ENCODE measurements around the gene EID2B. TPM values are rescaled to one million over a fixed set of nuclear protein-coding genes. Genes with fewer than 3 reads are reported as not detected.

EID2B gene
- total RNA-seq, 6 experiments from 2014 or later = 2.2 to 3.7 (median 3.3) TPM

GRCh38 chr19:39558624-39559117 lies 26.0 kb upstream of the EID2B start:
- H3K36me3 Mint-ChIP-seq (ENCODE audit: low read depth) = no peaks in the 10 kb centered on the region

GRCh38 chr19:39557811-39558623 lies 25.4 kb upstream of the EID2B start:
- Mint-ChIP-seq H3K4me3 (no peak overlapping the region; the same call in 1 of the 2 replicates), H3K9me3 (no peaks in the 10 kb centered on the region), H3K4me1 (ENCODE audit: low read depth) (peaks cover 5% of the 10 kb centered on the region; the same call in 1 of the 2 replicates), H3K27ac (no peak overlapping the region), H3K27me3 (ENCODE audit: insufficient read depth) (peaks cover 22% of the 10 kb centered on the region), H3K36me3 (ENCODE audit: low read depth) (no peaks in the 10 kb centered on the region)
- TF ChIP-seq, protein P1, sequence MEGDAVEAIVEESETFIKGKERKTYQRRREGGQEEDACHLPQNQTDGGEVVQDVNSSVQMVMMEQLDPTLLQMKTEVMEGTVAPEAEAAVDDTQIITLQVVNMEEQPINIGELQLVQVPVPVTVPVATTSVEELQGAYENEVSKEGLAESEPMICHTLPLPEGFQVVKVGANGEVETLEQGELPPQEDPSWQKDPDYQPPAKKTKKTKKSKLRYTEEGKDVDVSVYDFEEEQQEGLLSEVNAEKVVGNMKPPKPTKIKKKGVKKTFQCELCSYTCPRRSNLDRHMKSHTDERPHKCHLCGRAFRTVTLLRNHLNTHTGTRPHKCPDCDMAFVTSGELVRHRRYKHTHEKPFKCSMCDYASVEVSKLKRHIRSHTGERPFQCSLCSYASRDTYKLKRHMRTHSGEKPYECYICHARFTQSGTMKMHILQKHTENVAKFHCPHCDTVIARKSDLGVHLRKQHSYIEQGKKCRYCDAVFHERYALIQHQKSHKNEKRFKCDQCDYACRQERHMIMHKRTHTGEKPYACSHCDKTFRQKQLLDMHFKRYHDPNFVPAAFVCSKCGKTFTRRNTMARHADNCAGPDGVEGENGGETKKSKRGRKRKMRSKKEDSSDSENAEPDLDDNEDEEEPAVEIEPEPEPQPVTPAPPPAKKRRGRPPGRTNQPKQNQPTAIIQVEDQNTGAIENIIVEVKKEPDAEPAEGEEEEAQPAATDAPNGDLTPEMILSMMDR (IDR thresholded peaks at IDR 0.05) = no peak
- DNase-seq = no peak

More at GRCh38 chr19:39558624-39559117, 26.0 kb upstream of the EID2B start:
- no peak overlapping the region for H3K27ac Mint-ChIP-seq
- TF ChIP-seq, protein P1 (IDR thresholded peaks at IDR 0.05) = no peak
- no peaks in the 10 kb centered on the region for H3K9me3 Mint-ChIP-seq
- peaks cover 5% of the 10 kb centered on the region; the same call in 1 of the 2 replicates for H3K4me1 Mint-ChIP-seq (ENCODE audit: low read depth)
- H3K27me3 Mint-ChIP-seq (ENCODE audit: insufficient read depth) = peaks cover 17% of the 10 kb centered on the region
- H3K4me3 Mint-ChIP-seq = no peak overlapping the region
- no peak for DNase-seq

DNA sequence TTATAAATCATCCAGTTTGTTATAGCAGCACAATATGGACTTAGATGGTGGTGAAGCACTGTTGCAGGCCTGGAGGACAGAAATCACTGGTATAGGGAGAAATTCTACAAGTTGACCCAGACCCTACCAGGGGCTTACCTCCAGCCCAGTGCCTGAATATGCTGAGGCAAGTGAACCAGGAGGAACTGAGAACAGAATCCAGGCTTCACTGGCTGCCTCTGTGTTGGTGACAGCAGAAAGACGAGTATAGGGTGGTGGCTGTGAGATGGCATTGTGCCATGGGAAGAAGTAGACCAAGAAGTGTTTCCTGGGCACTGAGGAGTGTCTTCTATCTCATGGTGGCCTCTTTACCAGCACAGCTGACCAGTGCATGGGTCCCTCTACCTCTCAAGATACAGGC lies 23.2 kb upstream of the EID2B start:
- no peak for DNase-seq
- Mint-ChIP-seq H3K27me3 (ENCODE audit: insufficient read depth) (peaks cover 27% of the 10 kb centered on the region), H3K4me1 (ENCODE audit: low read depth) (peaks cover 5% of the 10 kb centered on the region; the same call in 1 of the 2 replicates), H3K36me3 (ENCODE audit: low read depth) (no peaks in the 10 kb centered on the region), H3K4me3 (no peak overlapping the region), H3K27ac (no peak overlapping the region), H3K9me3 (no peaks in the 10 kb centered on the region)
- TF ChIP-seq, protein P1 (IDR thresholded peaks at IDR 0.05) = no peak

DNA sequence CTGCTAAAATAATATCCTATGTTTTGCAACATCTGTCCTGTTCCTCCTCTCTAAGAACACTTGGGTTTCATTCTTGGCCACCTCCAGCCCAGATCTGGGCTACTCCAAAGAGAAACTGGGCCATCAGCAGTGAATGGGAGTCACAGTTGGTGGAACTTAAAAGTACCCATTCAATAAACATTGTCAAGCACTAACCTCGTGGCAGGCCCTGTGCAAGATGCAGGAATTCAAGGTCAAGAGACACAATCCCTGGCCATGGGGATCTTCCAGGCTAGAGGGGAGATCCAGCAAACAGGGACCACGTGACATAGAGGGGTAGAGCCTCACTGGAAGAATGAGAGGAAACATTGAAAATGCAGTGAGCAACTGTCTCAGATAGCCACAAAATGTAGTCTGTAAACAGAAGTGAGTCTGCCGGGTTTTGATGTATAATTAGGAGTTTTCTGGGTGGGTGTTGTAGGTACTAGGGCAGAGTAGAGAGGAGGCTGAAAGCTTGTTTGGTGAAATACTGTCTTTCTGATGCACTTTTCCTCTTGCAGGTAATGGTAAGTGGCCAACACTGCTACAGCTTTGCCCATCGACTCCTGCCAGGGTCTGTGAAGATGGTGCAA lies 22.2 kb upstream of the EID2B start:
- H3K27ac Mint-ChIP-seq = no peak overlapping the region
- no peaks in the 10 kb centered on the region for H3K9me3 Mint-ChIP-seq
- H3K36me3 Mint-ChIP-seq (ENCODE audit: low read depth) = no peaks in the 10 kb centered on the region
- H3K4me1 Mint-ChIP-seq (ENCODE audit: low read depth) = peaks cover 5% of the 10 kb centered on the region; the same call in 1 of the 2 replicates
- TF ChIP-seq, protein P1 (IDR thresholded peaks at IDR 0.05) = no peak
- H3K27me3 Mint-ChIP-seq (ENCODE audit: insufficient read depth) = peaks cover 27% of the 10 kb centered on the region
- DNase-seq = no peak
- H3K4me3 Mint-ChIP-seq = no peak overlapping the region

DNA sequence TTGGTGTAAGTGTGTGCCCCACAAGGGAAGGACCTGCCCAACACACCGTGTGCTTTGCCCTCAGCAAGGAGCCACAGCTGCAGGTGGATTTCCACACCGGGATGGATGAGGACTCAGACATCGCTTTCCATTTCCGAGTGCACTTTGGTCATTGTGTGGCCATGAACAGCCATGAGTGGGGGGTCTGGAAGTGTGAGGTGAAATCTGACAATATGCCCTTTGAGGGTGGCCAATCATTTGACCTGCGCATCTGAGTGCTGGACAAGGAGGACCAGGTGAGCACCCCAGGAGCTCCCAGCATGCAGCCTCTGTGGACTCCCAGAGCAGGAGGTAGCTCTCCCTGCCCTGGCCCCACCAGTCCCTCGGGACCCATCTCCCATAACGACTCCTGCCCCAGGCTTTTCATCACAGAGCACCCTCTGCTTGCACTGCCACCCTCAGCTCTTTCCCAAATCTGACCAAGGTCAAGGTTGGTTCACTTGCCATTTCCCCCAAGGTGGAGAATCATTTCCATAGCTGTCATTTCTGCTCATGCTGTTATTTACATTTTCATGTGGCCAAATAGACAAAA lies 20.5 kb upstream of the EID2B start:
- no peak overlapping the region for H3K4me3 Mint-ChIP-seq
- H3K4me1 Mint-ChIP-seq (ENCODE audit: low read depth) = peaks cover 3% of the 10 kb centered on the region; the same call in 1 of the 2 replicates
- no peaks in the 10 kb centered on the region for H3K9me3 Mint-ChIP-seq
- H3K36me3 Mint-ChIP-seq (ENCODE audit: low read depth) = no peaks in the 10 kb centered on the region
- no peak overlapping the region for H3K27ac Mint-ChIP-seq
- DNase-seq = no peak
- TF ChIP-seq, protein P1 (IDR thresholded peaks at IDR 0.05) = no peak
- peaks cover 28% of the 10 kb centered on the region for H3K27me3 Mint-ChIP-seq (ENCODE audit: insufficient read depth)
